Endothelial cell of umbilical vein (primary cell): ENCODE data around the gene TAF8.

Experiments
- EZH2 ChIP-seq: IDR thresholded peaks from 2 replicates; pipeline ENCODE4 v1.6.1; 2012; ENCODE audit warnings: borderline replicate concordance, low read depth, mild to moderate bottlenecking, moderate library complexity, low read length, inconsistent platforms; ENCODE audit not compliant: severe bottlenecking
- FOS ChIP-seq: IDR thresholded peaks from 2 replicates; pipeline ENCODE4 v1.6.1; 2011; ENCODE audit warnings: mild to moderate bottlenecking, low read length, moderate library complexity, borderline replicate concordance; ENCODE audit not compliant: insufficient read depth
- TF ChIP-seq, protein P1 (sequence below), 2 donors: IDR thresholded peaks; 1 replicate in 1 of 2; 2 replicates in 1 of 2; pipeline ENCODE4 v1.5.1; 2011; ENCODE audit warnings: low read length in 2 of 2, mild to moderate bottlenecking in 2 of 2, moderate library complexity in 2 of 2, control low read depth in 1 of 2, inconsistent platforms in 1 of 2, low read depth in 1 of 2; ENCODE audit not compliant: insufficient read depth in 1 of 2; ENCODE audit errors: extremely low read depth in 1 of 2

DNA sequence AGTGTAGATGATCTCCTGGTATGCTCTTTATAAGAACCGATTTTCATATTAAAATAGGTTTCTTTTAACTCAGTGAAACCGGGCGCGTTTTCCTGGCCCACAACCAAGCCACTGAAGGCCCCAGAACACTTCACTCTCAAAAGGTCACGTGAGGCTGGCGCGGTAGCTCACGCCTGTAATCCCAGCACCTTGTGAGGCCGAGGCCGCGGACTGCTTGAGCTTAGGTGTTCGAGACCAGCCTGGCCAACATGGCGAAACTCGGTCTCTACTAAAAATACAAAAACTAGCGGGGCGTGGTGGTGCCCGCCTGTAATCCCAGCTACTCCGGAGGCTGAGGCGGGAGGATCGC, 402 bp upstream of the TAF8 start:
- TF ChIP-seq, protein P1, sequence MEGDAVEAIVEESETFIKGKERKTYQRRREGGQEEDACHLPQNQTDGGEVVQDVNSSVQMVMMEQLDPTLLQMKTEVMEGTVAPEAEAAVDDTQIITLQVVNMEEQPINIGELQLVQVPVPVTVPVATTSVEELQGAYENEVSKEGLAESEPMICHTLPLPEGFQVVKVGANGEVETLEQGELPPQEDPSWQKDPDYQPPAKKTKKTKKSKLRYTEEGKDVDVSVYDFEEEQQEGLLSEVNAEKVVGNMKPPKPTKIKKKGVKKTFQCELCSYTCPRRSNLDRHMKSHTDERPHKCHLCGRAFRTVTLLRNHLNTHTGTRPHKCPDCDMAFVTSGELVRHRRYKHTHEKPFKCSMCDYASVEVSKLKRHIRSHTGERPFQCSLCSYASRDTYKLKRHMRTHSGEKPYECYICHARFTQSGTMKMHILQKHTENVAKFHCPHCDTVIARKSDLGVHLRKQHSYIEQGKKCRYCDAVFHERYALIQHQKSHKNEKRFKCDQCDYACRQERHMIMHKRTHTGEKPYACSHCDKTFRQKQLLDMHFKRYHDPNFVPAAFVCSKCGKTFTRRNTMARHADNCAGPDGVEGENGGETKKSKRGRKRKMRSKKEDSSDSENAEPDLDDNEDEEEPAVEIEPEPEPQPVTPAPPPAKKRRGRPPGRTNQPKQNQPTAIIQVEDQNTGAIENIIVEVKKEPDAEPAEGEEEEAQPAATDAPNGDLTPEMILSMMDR (IDR thresholded peaks at IDR 0.05; ENCODE audit: extremely low read depth in 1 of 2, insufficient read depth in 1 of 2, low read depth in 1 of 2, low read length in 2 of 2): no peak
- no peak for TF ChIP-seq FOS
- TF ChIP-seq EZH2: no peak
